ENCODE results near the gene PRKCA.

GRCh38 chr17:66354981-66355380, 52.6 kb downstream of the PRKCA start:
- TF ChIP-seq CTCF (IDR thresholded peaks at IDR 0.05) (no peak), POLR2A (IDR thresholded peaks at IDR 0.05) (no peak)
